ENCODE results near the gene RPE. TPM values are rescaled to one million over a fixed set of nuclear protein-coding genes. Genes with fewer than 3 reads are reported as not detected.

RPE gene
- total RNA-seq, 3 donors from 2014 or later, result 41.0 to 47.5 (median 41.7) TPM

DNA sequence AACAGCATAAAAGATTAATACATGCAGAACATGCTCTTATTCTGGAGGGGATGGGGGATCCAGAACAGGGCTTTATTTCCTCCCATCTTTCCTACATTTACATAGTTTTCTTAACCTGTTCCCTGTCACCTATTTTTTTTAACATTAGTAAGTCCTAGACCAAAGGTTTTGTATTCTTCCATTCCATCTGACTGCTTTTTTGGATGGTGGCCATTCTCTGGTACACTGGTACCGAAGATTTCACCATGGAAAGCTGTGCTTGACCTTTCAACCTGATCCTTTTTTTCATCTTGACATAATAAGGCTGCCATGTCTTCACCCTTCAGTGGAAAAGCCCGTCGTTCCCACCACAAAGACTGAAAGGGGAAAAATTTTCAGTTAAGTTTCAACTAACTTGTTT, 20.4 kb downstream of the RPE start:
- DNase-seq (no peak), ATAC-seq (no peak)
- Histone ChIP-seq H3K4me3 (no peak overlapping the region), H3K36me3 (ENCODE audit: low read depth) (no peaks in the 10 kb centered on the region), H3K4me1 (ENCODE audit: low read depth) (no peaks in the 10 kb centered on the region), H3K9me3 (no peaks in the 10 kb centered on the region)
- TF ChIP-seq, protein P1, sequence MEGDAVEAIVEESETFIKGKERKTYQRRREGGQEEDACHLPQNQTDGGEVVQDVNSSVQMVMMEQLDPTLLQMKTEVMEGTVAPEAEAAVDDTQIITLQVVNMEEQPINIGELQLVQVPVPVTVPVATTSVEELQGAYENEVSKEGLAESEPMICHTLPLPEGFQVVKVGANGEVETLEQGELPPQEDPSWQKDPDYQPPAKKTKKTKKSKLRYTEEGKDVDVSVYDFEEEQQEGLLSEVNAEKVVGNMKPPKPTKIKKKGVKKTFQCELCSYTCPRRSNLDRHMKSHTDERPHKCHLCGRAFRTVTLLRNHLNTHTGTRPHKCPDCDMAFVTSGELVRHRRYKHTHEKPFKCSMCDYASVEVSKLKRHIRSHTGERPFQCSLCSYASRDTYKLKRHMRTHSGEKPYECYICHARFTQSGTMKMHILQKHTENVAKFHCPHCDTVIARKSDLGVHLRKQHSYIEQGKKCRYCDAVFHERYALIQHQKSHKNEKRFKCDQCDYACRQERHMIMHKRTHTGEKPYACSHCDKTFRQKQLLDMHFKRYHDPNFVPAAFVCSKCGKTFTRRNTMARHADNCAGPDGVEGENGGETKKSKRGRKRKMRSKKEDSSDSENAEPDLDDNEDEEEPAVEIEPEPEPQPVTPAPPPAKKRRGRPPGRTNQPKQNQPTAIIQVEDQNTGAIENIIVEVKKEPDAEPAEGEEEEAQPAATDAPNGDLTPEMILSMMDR (IDR thresholded peaks at IDR 0.05), result no peak
- intact Hi-C loops (cut with DNase I, micrococcal nuclease), result no loop called here

DNA sequence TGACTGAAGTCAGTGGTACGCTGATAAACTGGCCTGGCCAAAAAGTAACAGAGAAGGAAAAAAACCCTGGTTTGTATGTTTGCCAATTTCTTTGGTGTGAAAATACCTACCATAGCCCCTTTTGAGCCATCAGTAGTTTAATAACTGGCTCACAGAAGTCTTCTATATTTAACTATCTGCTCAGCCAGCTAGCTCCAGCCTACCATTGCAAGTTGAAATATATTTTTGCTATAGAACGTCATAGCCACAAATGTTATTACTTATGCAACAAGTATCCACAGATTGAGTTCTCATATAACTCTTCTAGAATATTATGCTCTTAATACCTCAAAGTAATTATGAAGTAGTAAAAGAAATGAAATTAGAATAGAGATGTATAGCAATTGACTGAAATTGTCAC, 25.2 kb downstream of the RPE start:
- Histone ChIP-seq H3K36me3 (ENCODE audit: low read depth) (no peaks in the 10 kb centered on the region), H3K4me3 (no peak overlapping the region), H3K9me3 (no peaks in the 10 kb centered on the region), H3K4me1 (ENCODE audit: low read depth) (no peaks in the 10 kb centered on the region)
- intact Hi-C loops (cut with DNase I, micrococcal nuclease), result no loop called here
- ATAC-seq, result no peak
- DNase-seq, result no peak
- TF ChIP-seq, protein P1 (IDR thresholded peaks at IDR 0.05), result no peak

DNA sequence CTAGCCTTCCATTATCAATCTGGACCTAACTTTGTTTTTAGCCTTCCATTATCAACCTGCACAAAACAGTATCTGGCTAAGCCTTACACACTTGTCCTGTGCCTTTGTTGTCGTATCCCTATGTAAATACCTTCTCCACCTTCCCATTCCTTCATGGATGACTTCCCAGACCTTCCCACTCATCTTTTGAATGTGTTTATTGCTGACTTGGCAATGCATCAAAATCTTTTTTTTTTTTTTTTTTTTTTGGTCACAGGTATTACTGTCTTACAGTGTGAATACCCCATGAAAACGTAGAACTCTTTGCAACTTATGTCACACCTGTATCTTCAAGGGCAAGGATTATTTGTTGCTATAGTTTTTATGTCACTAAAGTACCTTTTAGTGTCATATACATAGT, 25.7 kb downstream of the RPE start:
- no peak for ATAC-seq
- no peak for DNase-seq
- intact Hi-C loops (cut with DNase I, micrococcal nuclease), result no loop called here
- Histone ChIP-seq H3K36me3 (ENCODE audit: low read depth) (no peaks in the 10 kb centered on the region), H3K9me3 (no peaks in the 10 kb centered on the region), H3K4me1 (ENCODE audit: low read depth) (no peaks in the 10 kb centered on the region), H3K4me3 (no peak overlapping the region)
- TF ChIP-seq, protein P1 (IDR thresholded peaks at IDR 0.05), result no peak

DNA sequence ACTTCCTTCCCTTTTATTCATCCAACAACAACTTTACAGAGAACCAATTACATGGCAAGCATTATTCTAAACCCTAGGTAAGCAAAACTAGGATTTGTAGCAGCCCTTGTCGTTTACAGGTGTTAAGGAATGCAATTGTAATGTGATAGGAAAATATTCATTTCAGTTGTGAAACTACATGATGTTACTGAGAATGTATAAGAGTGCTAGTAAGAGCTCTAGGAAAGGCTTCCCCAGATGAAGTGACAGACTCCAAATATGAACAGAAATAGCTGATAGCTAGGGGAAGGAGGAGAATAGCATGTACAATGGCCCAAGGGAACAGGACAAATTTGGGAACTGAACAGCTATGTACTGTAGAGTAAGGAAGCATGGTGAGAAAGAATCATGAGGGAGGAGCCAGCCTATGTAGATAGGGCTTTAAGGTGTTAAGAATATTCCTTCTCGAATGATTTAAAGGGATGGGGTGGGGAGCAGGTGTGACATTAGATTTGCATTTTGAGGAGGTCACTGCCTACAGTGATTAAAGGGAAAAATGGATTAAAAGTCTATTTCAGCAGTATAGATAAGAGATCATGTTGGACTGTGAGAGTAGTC, 31.7 kb downstream of the RPE start:
- intact Hi-C loops (cut with DNase I, micrococcal nuclease), result no loop called here
- TF ChIP-seq, protein P1 (IDR thresholded peaks at IDR 0.05), result no peak
- Histone ChIP-seq H3K9me3 (no peaks in the 10 kb centered on the region), H3K4me1 (ENCODE audit: low read depth) (no peaks in the 10 kb centered on the region), H3K36me3 (ENCODE audit: low read depth) (no peaks in the 10 kb centered on the region), H3K4me3 (no peak overlapping the region)
- ATAC-seq (no peak), DNase-seq (no peak)

DNA sequence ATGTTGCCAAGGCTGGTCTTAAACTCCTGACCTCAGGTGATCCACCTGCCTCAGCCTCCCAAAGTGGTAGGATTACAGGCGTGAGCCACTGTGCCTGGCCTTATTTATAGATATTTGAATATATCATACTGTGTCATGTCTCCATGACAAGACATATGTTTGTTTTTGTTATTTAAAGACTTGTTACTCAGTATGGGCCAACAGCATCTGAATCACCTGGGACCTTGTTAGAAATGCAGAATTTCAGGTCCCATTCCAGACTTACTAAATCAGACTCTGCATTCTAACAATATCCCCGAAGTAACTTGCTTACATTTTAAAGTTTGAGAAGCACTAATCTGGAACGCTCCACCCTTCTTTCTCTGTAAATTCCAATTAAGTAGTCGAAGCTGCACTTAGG, 33.2 kb downstream of the RPE start:
- DNase-seq, result no peak
- TF ChIP-seq, protein P1 (IDR thresholded peaks at IDR 0.05), result no peak
- Histone ChIP-seq H3K4me1 (ENCODE audit: low read depth) (no peaks in the 10 kb centered on the region), H3K9me3 (no peaks in the 10 kb centered on the region), H3K36me3 (ENCODE audit: low read depth) (no peaks in the 10 kb centered on the region), H3K4me3 (no peak overlapping the region)
- no peak for ATAC-seq
- intact Hi-C loops (cut with DNase I, micrococcal nuclease), result no loop called here

DNA sequence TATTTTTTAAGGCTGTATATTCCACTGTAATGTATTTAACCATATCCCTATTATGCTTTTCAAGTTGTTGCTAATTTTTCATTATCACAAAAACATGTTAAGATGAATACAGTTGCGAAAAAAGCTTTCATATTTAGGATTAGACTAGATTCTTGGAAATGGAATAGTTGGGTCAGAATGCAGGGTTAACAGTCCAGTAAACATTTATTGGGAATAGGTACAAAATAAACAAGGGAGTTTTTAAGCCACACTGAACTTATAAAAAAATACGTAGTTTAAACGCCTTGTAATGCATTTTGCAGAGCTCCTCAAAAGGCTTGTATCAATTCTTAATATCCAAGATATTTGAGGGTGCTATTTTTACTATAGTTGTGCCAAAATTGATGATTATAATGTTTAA, 35.6 kb downstream of the RPE start:
- DNase-seq (no peak), ATAC-seq (no peak)
- TF ChIP-seq, protein P1 (IDR thresholded peaks at IDR 0.05), result no peak
- Histone ChIP-seq H3K4me1 (ENCODE audit: low read depth) (no peaks in the 10 kb centered on the region), H3K36me3 (ENCODE audit: low read depth) (no peaks in the 10 kb centered on the region), H3K4me3 (no peak overlapping the region), H3K9me3 (no peaks in the 10 kb centered on the region)
- intact Hi-C loops (cut with DNase I, micrococcal nuclease), result no loop called here
